HL-60/S4 treated with phorbol 12-myristate 13-acetate at 8.2 ng/mL for 4 days and 3 days (cell line): ENCODE results near the gene ST6GAL1.
"Not testable (repeated sequence)": the region's sequence is repeated elsewhere in the genome, so short reads cannot be mapped to it uniquely, and the experiment has no call there.

ENCODE experiments used
- in situ Hi-C: fragments of 300-500 bp; cut with MboI; formaldehyde crosslinking; loops from 2 replicates; pipeline ENCODE4 v1.15.0; 2022; ENCODE audit warnings: low sequenced_read_pairs

Gene ST6GAL1

GRCh38 chr3:186939536-186939935 lies 9.2 kb downstream of the ST6GAL1 start:
- in situ Hi-C loops, result no loop called here

GRCh38 chr3:186940967-186941366 lies 10.6 kb downstream of the ST6GAL1 start:
- in situ Hi-C loops, result no loop called here

DNA sequence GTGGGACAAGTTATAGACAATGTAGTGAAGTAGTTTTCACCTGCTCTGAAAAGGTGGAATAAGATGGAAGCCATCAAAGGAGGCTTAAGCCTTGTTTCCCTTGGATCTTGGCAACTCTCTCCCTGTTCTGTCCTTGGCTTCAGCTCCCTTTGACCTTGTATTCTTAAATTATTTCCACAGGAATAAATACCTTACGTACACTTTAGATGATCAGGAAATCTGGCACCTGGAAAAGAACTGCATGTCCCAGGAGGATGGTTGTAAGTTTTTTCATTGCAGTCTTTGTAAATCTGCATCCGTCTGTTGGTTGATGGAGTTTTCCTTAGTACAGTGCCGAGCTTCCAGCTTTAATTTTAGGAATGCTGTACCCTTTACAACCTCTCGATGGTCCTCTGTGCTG lies 11.8 kb downstream of the ST6GAL1 start:
- in situ Hi-C loops, result no loop called here

GRCh38 chr3:186945255-186945823 lies 15.0 kb downstream of the ST6GAL1 start:
- in situ Hi-C loops, result no loop called here

GRCh38 chr3:186946756-186947375 lies 16.5 kb downstream of the ST6GAL1 start:
- in situ Hi-C loops, result no loop called here

DNA sequence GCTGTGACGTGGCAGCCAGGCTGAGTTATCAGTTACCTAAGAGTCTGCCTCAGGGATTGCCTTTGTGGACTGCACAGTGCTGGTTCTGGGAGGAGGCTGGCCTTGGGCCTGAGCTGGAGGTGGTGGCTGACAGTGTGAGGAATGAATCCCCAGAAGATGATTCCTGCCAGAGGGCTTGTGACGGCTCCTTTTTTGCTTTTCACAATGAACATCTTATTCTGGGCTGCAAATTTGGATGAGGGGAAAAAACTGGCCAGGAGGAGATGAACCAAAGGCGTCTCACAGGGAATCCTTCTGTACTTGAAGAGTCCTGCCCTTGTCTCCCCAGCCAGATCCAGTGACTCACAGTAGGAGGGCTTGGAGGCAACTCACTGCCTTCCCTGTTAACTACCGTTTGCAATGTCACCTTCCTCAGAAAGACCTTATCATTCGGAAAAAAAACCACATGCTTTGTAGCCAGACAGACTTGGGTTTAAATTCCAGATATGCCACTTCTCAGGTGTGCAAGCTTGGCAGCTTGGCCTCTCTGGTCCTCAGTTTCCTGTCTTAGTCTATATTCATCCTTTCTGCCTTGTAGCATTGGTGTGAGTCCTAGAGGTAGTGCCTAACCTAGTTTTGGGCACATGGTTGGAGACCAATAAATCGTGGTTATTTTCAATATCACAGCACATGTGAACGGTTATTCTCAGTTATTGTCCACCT lies 19.1 kb downstream of the ST6GAL1 start:
- in situ Hi-C loops, result no loop called here

DNA sequence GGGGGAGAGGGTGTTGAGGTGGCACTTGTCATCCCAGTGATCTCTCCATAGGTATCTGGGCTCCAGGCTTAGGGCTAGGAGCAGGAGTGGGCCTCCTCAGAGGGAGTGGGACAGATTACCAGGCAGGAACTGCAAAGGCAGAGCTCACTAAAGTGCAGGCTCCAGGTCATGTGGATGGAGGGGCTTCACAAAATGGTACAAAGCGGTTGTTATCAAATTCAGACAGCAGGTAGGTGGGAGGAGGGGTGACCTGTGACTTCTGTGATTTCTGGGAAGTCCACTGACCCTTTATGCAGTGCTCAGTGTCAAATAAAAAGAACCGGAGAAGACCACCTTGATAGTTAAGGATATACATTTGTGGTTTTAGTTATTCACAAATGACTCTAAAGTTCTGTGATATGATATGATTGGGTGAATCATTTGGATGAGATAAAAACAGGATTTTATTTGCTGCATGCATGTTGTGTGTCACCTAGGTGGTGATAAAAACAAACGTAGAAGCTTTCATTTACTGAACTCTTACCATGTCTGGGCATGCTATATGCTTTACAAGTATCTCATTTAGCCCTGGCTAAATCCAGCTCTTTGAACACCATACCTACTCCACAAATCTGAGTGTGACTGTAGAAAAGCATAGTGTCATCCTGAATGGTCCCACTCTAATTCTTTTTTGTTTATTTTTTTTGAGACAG lies 20.2 kb downstream of the ST6GAL1 start:
- in situ Hi-C loops, result no loop called here

DNA sequence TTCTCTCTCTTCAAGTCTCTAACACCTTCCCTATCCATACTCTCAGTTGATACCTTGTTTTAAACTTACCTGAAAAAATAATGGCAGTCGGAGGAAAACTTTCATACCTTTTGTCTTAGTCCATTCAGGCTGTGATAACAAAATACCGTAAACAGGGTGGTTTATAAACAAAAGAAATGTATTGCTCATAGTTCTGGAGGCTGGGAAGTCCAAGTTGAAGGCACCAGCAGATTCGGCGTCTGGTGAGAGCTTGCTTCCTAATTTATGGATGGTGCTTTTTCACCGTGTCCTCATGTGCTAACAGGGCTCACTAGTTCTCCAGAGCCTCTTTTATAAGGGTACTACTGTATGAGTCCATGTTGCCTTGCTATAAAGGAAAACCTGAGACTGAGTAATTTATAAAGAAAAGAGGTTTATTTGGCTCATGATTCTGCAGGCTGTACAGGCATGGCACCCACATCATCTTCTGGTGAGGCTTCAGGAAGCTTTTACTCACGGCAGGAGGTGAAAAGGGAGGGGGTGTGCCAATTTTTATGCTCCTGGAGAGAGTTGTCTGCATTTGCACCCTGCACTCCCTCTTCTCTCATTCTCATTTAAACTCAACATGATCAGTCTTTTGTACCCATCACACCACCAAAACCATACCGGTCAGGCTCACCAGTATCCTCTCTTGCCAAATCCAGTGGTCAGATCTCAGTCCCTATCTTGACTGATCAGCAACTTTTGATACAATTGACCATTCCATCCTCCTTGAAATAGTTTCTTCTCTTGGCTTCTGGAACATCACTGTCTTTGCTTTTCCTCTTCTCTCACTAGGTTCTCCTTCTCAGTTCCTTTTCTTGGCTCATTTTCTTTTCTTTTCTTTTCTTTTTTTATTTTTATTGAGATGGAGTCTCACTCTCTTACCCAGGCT lies 21.6 kb downstream of the ST6GAL1 start:
- in situ Hi-C loops, result no loop called here

DNA sequence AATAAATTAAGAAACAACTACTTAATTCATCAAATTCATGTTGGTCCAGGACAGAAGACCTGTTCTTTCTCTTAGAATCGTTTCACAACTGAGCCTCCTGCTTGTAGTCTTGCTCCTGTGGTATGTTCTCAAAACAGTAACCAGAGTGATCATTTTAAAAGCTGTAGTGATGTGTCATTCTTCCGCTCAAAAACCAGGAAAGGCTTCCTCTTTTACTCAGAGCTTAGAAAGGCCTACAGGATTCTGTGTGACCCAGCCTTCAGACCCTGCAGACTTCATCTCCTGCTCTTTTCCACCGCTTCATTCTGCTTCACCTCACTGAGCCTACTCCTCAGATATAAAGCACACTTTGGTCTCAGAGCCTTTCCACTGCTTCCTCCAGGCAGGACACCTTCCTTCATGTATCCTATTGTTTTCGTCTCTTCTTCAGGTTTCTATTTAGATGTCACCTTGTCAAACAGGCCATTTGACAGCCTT lies 22.7 kb downstream of the ST6GAL1 start:
- in situ Hi-C loops, result no loop called here

DNA sequence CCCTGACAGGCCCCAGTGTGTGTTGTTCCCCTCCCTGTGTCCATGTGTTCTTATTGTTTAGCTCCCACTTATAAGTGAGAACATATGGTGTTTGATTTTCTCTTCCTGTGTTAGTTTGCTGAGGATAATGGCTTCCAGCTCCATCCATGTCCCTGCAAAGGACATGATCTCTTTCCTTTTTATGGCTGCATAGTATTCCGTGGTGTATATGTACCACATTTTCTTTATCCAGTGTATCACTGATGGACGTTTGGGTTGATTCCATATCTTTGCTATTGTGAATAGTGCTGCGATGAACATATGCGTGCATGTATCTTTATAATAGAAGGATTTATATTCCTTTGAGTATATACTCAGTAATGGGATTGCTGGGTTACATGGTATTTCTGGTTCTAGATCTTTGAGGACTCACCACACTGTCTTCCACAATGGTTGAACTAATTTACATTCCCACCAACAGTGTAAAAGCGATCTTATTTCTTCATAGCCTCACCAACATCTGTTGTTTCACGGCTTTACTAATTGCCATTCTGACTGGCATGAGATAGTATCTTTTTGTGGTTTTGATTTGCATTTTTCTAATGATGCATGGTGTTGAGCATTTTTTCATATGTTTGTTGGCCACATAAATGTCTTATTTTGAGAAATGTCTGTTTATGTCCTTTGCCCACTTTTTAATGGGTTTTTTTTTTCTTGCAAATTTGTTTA lies 23.8 kb downstream of the ST6GAL1 start:
- in situ Hi-C loops, result not testable (repeated sequence)

DNA sequence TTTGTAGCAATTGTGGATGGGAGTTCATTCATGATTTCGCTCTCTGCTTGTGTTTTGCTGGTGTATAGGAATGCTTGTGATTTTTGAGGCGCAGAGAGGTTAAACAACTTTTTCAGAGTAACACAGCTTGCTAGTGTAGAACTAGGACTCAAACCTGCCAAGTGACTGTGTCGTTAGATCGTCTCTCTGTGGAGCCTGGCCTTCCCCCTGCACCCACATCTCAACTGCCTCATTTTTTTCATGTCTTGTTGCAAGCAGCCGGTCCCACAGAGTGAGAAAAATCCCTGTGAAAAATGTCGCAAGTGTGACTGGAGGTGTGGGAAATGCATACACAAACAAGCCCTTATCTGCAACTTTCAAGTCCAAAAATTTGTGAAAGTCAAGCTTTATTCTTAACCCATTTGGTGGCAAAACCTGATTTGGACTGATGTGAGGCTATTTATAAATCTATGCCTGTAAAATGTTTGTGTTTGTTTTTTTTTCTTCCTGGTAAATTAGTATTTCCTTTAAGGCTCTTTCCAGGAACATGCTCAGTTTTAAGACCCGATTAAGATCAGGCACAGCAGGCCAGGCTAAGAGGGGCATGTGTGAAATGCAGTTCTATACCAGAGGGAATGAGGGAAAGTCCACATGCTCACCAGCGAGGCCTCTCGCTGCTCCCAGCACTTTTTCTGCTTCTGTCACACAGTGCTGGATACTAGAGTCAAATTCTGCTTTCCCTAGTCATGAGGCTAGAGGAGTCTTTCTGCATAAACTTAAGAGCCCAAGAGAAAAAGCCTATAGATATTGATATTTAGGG lies 25.8 kb downstream of the ST6GAL1 start:
- in situ Hi-C loops, result no loop called here

GRCh38 chr3:186959029-186959624 lies 28.8 kb downstream of the ST6GAL1 start:
- in situ Hi-C loops, result no loop called here

DNA sequence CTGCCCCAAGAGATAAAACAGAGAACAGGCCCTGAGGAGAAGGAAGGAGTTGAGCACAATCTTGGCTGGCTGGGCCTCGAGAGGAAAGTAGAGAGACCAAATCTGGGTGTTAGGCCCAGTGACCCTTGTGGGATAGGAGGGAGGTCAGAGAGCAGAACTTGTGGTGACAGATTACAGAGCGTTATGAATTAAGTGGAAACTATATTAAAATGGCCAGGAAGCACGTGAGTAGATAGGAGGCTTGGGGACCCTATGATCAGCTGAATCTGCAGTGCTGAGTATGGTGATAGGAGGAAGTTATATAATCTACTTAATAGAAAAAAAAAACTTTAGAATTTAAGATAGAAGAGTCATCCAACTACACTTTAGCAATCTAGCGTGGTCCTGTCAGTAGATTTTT lies 30.0 kb downstream of the ST6GAL1 start:
- in situ Hi-C loops, result no loop called here

- in situ Hi-C loops, result no loop called here
Measured at GRCh38 chr3:186962445-186962844, 32.1 kb downstream of the ST6GAL1 start.

GRCh38 chr3:186963636-186964035 lies 33.3 kb downstream of the ST6GAL1 start:
- in situ Hi-C loops, result no loop called here

- in situ Hi-C loops, result no loop called here
Measured at GRCh38 chr3:186964071-186964470, 33.7 kb downstream of the ST6GAL1 start.

DNA sequence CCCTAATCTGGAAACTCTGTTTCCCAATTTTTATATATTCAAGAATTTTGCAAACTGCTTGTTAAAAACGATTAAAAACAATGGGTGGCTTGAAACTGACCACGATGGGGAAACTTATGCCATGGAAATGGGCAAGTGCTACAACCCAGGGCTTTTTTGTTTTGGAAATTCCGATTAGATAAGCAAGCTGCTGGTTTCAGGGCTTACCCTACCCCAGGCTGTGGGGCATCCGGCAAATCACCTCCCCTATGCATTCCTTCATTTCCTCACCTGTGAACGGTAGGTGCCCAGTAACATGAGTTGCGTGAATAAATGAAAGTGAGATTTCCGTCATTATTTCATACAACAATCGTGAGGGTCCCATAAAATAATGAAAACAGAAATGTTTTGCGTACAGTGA lies 34.3 kb downstream of the ST6GAL1 start:
- in situ Hi-C loops, result no loop called here

DNA sequence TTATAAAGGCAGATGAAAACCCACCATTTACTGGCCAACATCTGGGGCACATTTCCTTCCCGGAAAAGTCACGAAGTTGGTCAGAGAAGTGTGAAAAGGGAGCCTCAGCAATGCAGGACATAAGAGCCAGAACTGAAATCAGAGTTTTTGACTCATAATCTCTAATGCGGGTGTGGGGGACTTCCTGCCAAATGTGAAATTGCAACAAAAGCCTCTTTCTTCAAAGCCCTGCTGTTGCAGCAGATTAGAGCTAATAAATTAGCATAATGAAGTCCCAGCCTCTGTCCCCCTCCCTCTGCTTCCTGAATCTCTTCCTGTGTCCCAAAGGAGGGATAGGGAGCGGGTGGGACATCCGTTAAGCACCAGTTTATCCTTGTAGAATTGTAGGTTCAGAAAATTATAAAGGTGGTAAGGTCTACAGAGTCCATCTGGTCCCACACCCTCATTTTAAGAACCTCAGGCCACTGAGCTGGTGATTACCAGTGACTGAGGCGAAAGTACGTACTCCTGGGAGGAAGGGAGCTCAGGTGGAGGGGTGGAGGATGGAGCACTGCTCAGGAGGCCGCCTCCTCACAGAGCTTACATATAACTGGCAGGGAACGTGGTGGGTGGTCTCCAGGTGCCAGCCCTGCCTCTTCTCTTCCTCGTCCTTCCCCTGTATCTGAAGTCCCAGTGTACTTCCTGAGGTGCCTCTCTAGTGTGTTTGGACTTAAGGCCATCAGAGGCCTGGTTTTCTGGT lies 35.0 kb downstream of the ST6GAL1 start:
- in situ Hi-C loops, result no loop called here
